HEK293 (cell line): ENCODE data around the gene DLEC1.

Experiments
- CTCF ChIA-PET: fragments of 350-600 bp; formaldehyde crosslinking; extraction: SDS; loops from one replicate; lab custom pipeline; 2021; ENCODE audit warnings: antibody characterized with exemption; lab: Yijun Ruan, JAX
- POLR2A ChIA-PET: fragments of 300-600 bp; formaldehyde crosslinking; extraction: SDS; loops from one replicate; lab custom pipeline; 2020; ENCODE audit warnings: antibody characterized with exemption, inconsistent platforms; lab: Yijun Ruan, JAX
- H3K27ac ChIP-seq: fragments of 200-500 bp; sonication (Bioruptor generic); 2 replicates; pipeline ENCODE4 v1.5.1; 2014; ENCODE audit warnings: low read depth, low read length, control low read depth, inconsistent platforms; ENCODE audit errors: extremely low read depth
- H3K36me3 ChIP-seq, 2 experiments: fragments of 200-500 bp in 1 of 2; sonication (Bioruptor generic) in 1 of 2; 1 replicate in 1 of 2; 2 replicates in 1 of 2; pipeline ENCODE4 v1.5.1; 2014 to 2017; ENCODE audit warnings: inconsistent platforms in 2 of 2, low read length in 2 of 2; ENCODE audit not compliant: control insufficient read depth in 2 of 2, insufficient read depth in 1 of 2
- H3K4me1 ChIP-seq: fragments of 200-500 bp; sonication (Bioruptor generic); 2 replicates; pipeline ENCODE4 v1.5.1; 2014; ENCODE audit warnings: mild to moderate bottlenecking, low read length, inconsistent platforms; ENCODE audit not compliant: control insufficient read depth, insufficient read depth
- H3K4me3 ChIP-seq: 2 replicates; pipeline ENCODE4 v1.5.1; 2011; ENCODE audit warnings: low read depth, mild to moderate bottlenecking, control low read depth, low read length, moderate library complexity
- H3K9me3 ChIP-seq: fragments of 200-500 bp; sonication (Bioruptor generic); 2 replicates; pipeline ENCODE4 v1.5.1; 2014; ENCODE audit warnings: low read depth, low read length, inconsistent platforms; ENCODE audit not compliant: control insufficient read depth, insufficient read depth
- BCL11B ChIP-seq: fragments of 450-650 bp; formaldehyde crosslinking; IDR thresholded peaks from 2 replicates; pipeline ENCODE4 v1.5.1; 2016; ENCODE audit warnings: low read depth, missing biosample characterization, missing genetic modification characterization
- GFI1B ChIP-seq: fragments of 450-650 bp; formaldehyde crosslinking; IDR thresholded peaks from 2 replicates; pipeline ENCODE4 v1.5.1; 2016; ENCODE audit warnings: missing biosample characterization, missing genetic modification characterization
- HOXA7 ChIP-seq: sonication (generic); formaldehyde crosslinking; IDR thresholded peaks from 2 replicates; pipeline ENCODE4 v1.8.1; 2022; ENCODE audit warnings: missing genetic modification reagents, borderline replicate concordance
- SCRT1 ChIP-seq: fragments of 450-650 bp; formaldehyde crosslinking; IDR thresholded peaks from 2 replicates; pipeline ENCODE4 v1.5.1; 2016; ENCODE audit warnings: missing biosample characterization, missing genetic modification characterization, borderline replicate concordance
- SP2 ChIP-seq: fragments of 450-650 bp; formaldehyde crosslinking; IDR thresholded peaks from 2 replicates; pipeline ENCODE4 v1.5.1; 2016; ENCODE audit warnings: missing biosample characterization, missing genetic modification characterization
- SP7 ChIP-seq: fragments of 450-650 bp; formaldehyde crosslinking; IDR thresholded peaks from 2 replicates; pipeline ENCODE4 v1.5.1; 2016; ENCODE audit warnings: missing biosample characterization, missing genetic modification characterization
- TRIM28 ChIP-seq: IDR thresholded peaks from 2 replicates; pipeline ENCODE4 v1.6.1; 2011; ENCODE audit warnings: low read length, control low read depth, borderline replicate concordance
- ZBTB17 ChIP-seq: fragments of 450-650 bp; formaldehyde crosslinking; IDR thresholded peaks from 2 replicates; pipeline ENCODE4 v1.5.1; 2016; ENCODE audit warnings: missing biosample characterization, missing genetic modification characterization
- ZBTB44 ChIP-seq: fragments of 450-650 bp; IDR thresholded peaks from 2 replicates; pipeline ENCODE4 v1.5.1; 2018; ENCODE audit warnings: missing biosample characterization, mild to moderate bottlenecking, missing genetic modification characterization
- ZBTB49 ChIP-seq: fragments of 450-650 bp; formaldehyde crosslinking; IDR thresholded peaks from 2 replicates; pipeline ENCODE4 v1.5.1; 2016; ENCODE audit warnings: missing biosample characterization, missing genetic modification characterization, low read depth
- ZFP37 ChIP-seq: fragments of 450-650 bp; formaldehyde crosslinking; IDR thresholded peaks from 2 replicates; pipeline ENCODE4 v1.5.1; 2016; ENCODE audit warnings: missing biosample characterization, missing genetic modification characterization
- ZNF121 ChIP-seq: fragments of 450-650 bp; formaldehyde crosslinking; IDR thresholded peaks from 2 replicates; pipeline ENCODE4 v1.5.1; 2016; ENCODE audit warnings: missing biosample characterization, missing genetic modification characterization
- ZNF133 ChIP-seq: fragments of 450-650 bp; formaldehyde crosslinking; IDR thresholded peaks from 2 replicates; pipeline ENCODE4 v1.5.1; 2016; ENCODE audit warnings: missing biosample characterization, missing genetic modification characterization
- ZNF155 ChIP-seq: fragments of 450-650 bp; formaldehyde crosslinking; IDR thresholded peaks from 2 replicates; pipeline ENCODE4 v1.5.1; 2016; ENCODE audit warnings: missing biosample characterization, missing genetic modification characterization
- ZNF202 ChIP-seq: fragments of 450-650 bp; formaldehyde crosslinking; IDR thresholded peaks from 2 replicates; pipeline ENCODE4 v1.5.1; 2016; ENCODE audit warnings: missing biosample characterization, missing genetic modification characterization, borderline replicate concordance
- ZNF248 ChIP-seq: fragments of 450-650 bp; formaldehyde crosslinking; IDR thresholded peaks from 2 replicates; pipeline ENCODE4 v1.5.1; 2017; ENCODE audit warnings: missing biosample characterization, missing genetic modification characterization
- ZNF274 ChIP-seq, 2 experiments: fragments of 200-500 bp in 1 of 2; fragments of 450-650 bp in 1 of 2; sonication (Bioruptor generic) in 1 of 2; formaldehyde crosslinking in 1 of 2; IDR thresholded peaks; 2 replicates each; pipeline versions ENCODE4 v1.5.1 to v1.6.1; 2014 to 2016; ENCODE audit warnings: borderline replicate concordance in 1 of 2, inconsistent platforms in 1 of 2, low read length in 1 of 2, missing biosample characterization in 1 of 2, missing genetic modification characterization in 1 of 2
- ZNF354C ChIP-seq: fragments of 450-650 bp; formaldehyde crosslinking; IDR thresholded peaks from 2 replicates; pipeline ENCODE4 v1.5.1; 2016; ENCODE audit warnings: missing biosample characterization, missing genetic modification characterization, low read depth, borderline replicate concordance
- ZNF391 ChIP-seq: fragments of 450-650 bp; formaldehyde crosslinking; IDR thresholded peaks from 2 replicates; pipeline ENCODE4 v1.5.1; 2016; ENCODE audit warnings: low read depth, missing biosample characterization, missing genetic modification characterization, borderline replicate concordance
- ZNF561 ChIP-seq: fragments of 450-650 bp; IDR thresholded peaks from 2 replicates; pipeline ENCODE4 v1.5.1; 2018; ENCODE audit warnings: missing biosample characterization, missing genetic modification characterization, borderline replicate concordance
- ZNF571 ChIP-seq: fragments of 450-650 bp; formaldehyde crosslinking; IDR thresholded peaks from 2 replicates; pipeline ENCODE4 v1.5.0; 2017; ENCODE audit warnings: missing biosample characterization, missing genetic modification characterization
- ZNF596 ChIP-seq: fragments of 450-650 bp; IDR thresholded peaks from 2 replicates; pipeline ENCODE4 v1.5.0; 2018; ENCODE audit warnings: missing biosample characterization, mild to moderate bottlenecking, missing genetic modification characterization, moderate library complexity
- ZNF837 ChIP-seq: fragments of 450-650 bp; formaldehyde crosslinking; IDR thresholded peaks from 2 replicates; pipeline ENCODE4 v1.5.1; 2016; ENCODE audit warnings: missing biosample characterization, missing genetic modification characterization

The DLEC1 gene

GRCh38 chr3:38011111-38011510 is 27.9 kb upstream of the DLEC1 start:
- Histone ChIP-seq H3K27ac (no peak overlapping the region), H3K4me3 (no peak overlapping the region), H3K4me1 (no peaks in the 10 kb centered on the region), H3K9me3 (no peaks in the 10 kb centered on the region), H3K36me3 (peaks cover 0 to 10% of the 10 kb centered on the region in 2 experiments; a peak in 1 of 3 replicates)
- ChIA-PET CTCF (no interaction called here), POLR2A (no interaction called here)
- TF ChIP-seq SP7 (no peak), TRIM28 (no peak), ZNF561 (tag by site-specific recombination) (no peak), HOXA7 (no peak), ZBTB49 (tag by site-specific recombination) (no peak), ZBTB44 (tag by site-specific recombination) (no peak)

GRCh38 chr3:38015485-38015884 is 23.5 kb upstream of the DLEC1 start:
- POLR2A ChIA-PET = no interaction called here
- H3K9me3 ChIP-seq = no peaks in the 10 kb centered on the region
- H3K4me1 ChIP-seq = no peaks in the 10 kb centered on the region
- H3K36me3 ChIP-seq = peaks cover 0 to 11% of the 10 kb centered on the region in 2 experiments; a peak in 1 of 3 replicates
- H3K27ac ChIP-seq = no peak overlapping the region
- H3K4me3 ChIP-seq = no peak overlapping the region
- CTCF ChIA-PET = no interaction called here
- TF ChIP-seq ZNF596 (tag by site-specific recombination) (no peak), ZNF248 (tag by site-specific recombination) (no peak), ZNF571 (tag by site-specific recombination) (no peak), ZBTB17 (tag by site-specific recombination) (no peak), SP2 (tag by site-specific recombination) (no peak), ZNF837 (no peak), ZNF202 (no peak), ZNF121 (tag by site-specific recombination) (no peak), ZNF391 (tag by site-specific recombination) (no peak), ZNF354C (no peak), ZFP37 (tag by site-specific recombination) (no peak), SCRT1 (tag by site-specific recombination) (no peak), ZNF274 (IDR thresholded peaks at IDR 0.05; ENCODE audit: low read length) (no peak), ZNF274 (tag by site-specific recombination; IDR thresholded peaks at IDR 0.05; ENCODE audit: borderline replicate concordance) (no peak), ZNF133 (tag by site-specific recombination) (no peak), GFI1B (no peak), BCL11B (tag by site-specific recombination) (no peak), ZNF155 (no peak)
